Astrocyte (in vitro differentiated cells and primary cell): ENCODE data around the gene UNC93A. TPM values are rescaled to one million over a fixed set of nuclear protein-coding genes. Genes with fewer than 3 reads are reported as not detected.

Experiments used
- DNase-seq: peaks from one replicate; pipeline ENCODE4 v3.0.0-alpha.2; 2010; ENCODE audit warnings: low read depth
- FAIRE-seq: peaks from 2 replicates; lab custom pipeline; 2011; peaks lifted over from hg19 to GRCh38; lab: Jason Lieb, UNC
- H2AFZ ChIP-seq: 2 replicates; pipeline ENCODE4 v1.6.0; 2012; ENCODE audit warnings: low read depth, low read length, inconsistent platforms
- H3K27ac ChIP-seq: 2 replicates; pipeline ENCODE4 v1.5.1; 2011; ENCODE audit warnings: low read depth, low read length, inconsistent platforms
- H3K27me3 ChIP-seq: 2 replicates; pipeline ENCODE4 v1.6.0; 2011; ENCODE audit warnings: low read length, inconsistent platforms; ENCODE audit not compliant: insufficient read depth
- H3K36me3 ChIP-seq: 2 replicates; pipeline ENCODE4 v1.5.1; 2011; ENCODE audit warnings: low read length, inconsistent platforms; ENCODE audit not compliant: insufficient read depth
- H3K4me1 ChIP-seq: 2 replicates; pipeline ENCODE4 v1.5.1; 2011; ENCODE audit warnings: low read length, inconsistent platforms; ENCODE audit not compliant: insufficient read depth
- H3K4me2 ChIP-seq: 2 replicates; pipeline ENCODE4 v1.6.0; 2012; ENCODE audit warnings: low read length, inconsistent platforms
- H3K4me3 ChIP-seq: 2 replicates; pipeline ENCODE4 v1.5.1; 2011; ENCODE audit warnings: low read depth, mild to moderate bottlenecking, low read length, inconsistent platforms; ENCODE audit not compliant: insufficient read depth
- H3K79me2 ChIP-seq: 2 replicates; pipeline ENCODE4 v1.6.0; 2012; ENCODE audit warnings: mild to moderate bottlenecking, low read length, inconsistent platforms; ENCODE audit not compliant: insufficient read depth
- H3K9ac ChIP-seq: 2 replicates; pipeline ENCODE4 v1.6.0; 2012; ENCODE audit warnings: mild to moderate bottlenecking, low read length, inconsistent platforms
- H3K9me3 ChIP-seq: 2 replicates; pipeline ENCODE4 v1.5.1; 2012; ENCODE audit warnings: low read depth, mild to moderate bottlenecking, low read length, inconsistent platforms; ENCODE audit not compliant: insufficient read depth
- H4K20me1 ChIP-seq: 2 replicates; pipeline ENCODE4 v1.6.0; 2012; ENCODE audit warnings: low read length, inconsistent platforms; ENCODE audit not compliant: insufficient read depth
- H3K27ac Mint-ChIP-seq: one replicate; pipeline ENCODE4 v1.8.0; 2021; ENCODE audit warnings: mild to moderate bottlenecking, mixed read lengths; ENCODE audit not compliant: unreplicated experiment
- H3K27me3 Mint-ChIP-seq: one replicate; pipeline ENCODE4 v1.8.0; 2021; ENCODE audit warnings: low read depth, mixed read lengths; ENCODE audit not compliant: unreplicated experiment
- H3K36me3 Mint-ChIP-seq: one replicate; pipeline ENCODE4 v1.8.0; 2021; ENCODE audit warnings: low read depth, mixed read lengths; ENCODE audit not compliant: unreplicated experiment
- H3K4me1 Mint-ChIP-seq: one replicate; pipeline ENCODE4 v1.8.0; 2021; ENCODE audit warnings: low read depth, mixed read lengths; ENCODE audit not compliant: unreplicated experiment
- H3K4me3 Mint-ChIP-seq: one replicate; pipeline ENCODE4 v1.8.0; 2021; ENCODE audit warnings: mild to moderate bottlenecking, moderate library complexity, mixed read lengths; ENCODE audit not compliant: unreplicated experiment
- H3K9me3 Mint-ChIP-seq: one replicate; pipeline ENCODE4 v1.8.0; 2021; ENCODE audit warnings: mild to moderate bottlenecking, mixed read lengths; ENCODE audit not compliant: unreplicated experiment
- CTCF ChIP-seq: IDR thresholded peaks from 2 replicates; pipeline ENCODE4 v1.5.1; 2011; ENCODE audit warnings: low read depth, mild to moderate bottlenecking, inconsistent platforms, low read length, moderate library complexity; ENCODE audit not compliant: insufficient read depth
- EZH2 ChIP-seq: IDR thresholded peaks from 2 replicates; pipeline ENCODE4 v1.6.1; 2012; ENCODE audit warnings: mild to moderate bottlenecking, low read length, inconsistent platforms; ENCODE audit not compliant: insufficient read depth
- total RNA-seq: library from RNA; stranded (reverse); gene quantifications from 2 replicates; pipeline ENCODE4 v1.2.1, GENCODE V29; 2021

Gene UNC93A
- total RNA-seq, 1 donor from 2014 or later, result not detected

GRCh38 chr6:167298127-167298526 is 7.0 kb downstream of the UNC93A start:
- TF ChIP-seq CTCF (no peak), EZH2 (no peak)
- Mint-ChIP-seq H3K27ac (no peak overlapping the region), H3K27me3 (peaks cover 31% of the 10 kb centered on the region), H3K36me3 (no peaks in the 10 kb centered on the region), H3K4me3 (no peak overlapping the region), H3K9me3 (peaks cover 9% of the 10 kb centered on the region), H3K4me1 (no peaks in the 10 kb centered on the region)
- Histone ChIP-seq H3K9ac (no peak overlapping the region), H3K4me1 (no peaks in the 10 kb centered on the region), H3K9me3 (peaks cover 4% of the 10 kb centered on the region), H3K27me3 (no peaks in the 10 kb centered on the region), H3K27ac (no peak overlapping the region), H3K79me2 (no peaks in the 10 kb centered on the region), H3K4me3 (no peak overlapping the region), H2AFZ (no peak overlapping the region), H3K4me2 (no peak overlapping the region), H4K20me1 (no peaks in the 10 kb centered on the region), H3K36me3 (no peaks in the 10 kb centered on the region)
- DNase-seq (no peak), FAIRE-seq (no peak)

- Histone ChIP-seq H3K9me3 (peaks cover 4% of the 10 kb centered on the region), H4K20me1 (no peaks in the 10 kb centered on the region), H3K4me2 (no peak overlapping the region), H3K79me2 (no peaks in the 10 kb centered on the region), H3K4me3 (no peak overlapping the region), H2AFZ (no peak overlapping the region), H3K27ac (no peak overlapping the region), H3K4me1 (no peaks in the 10 kb centered on the region), H3K9ac (no peak overlapping the region), H3K27me3 (no peaks in the 10 kb centered on the region), H3K36me3 (no peaks in the 10 kb centered on the region)
- peaks cover 9% of the 10 kb centered on the region for H3K9me3 Mint-ChIP-seq
- peaks cover 7% of the 10 kb centered on the region for H3K4me1 Mint-ChIP-seq
- FAIRE-seq (no peak), DNase-seq (no peak)
- no peak overlapping the region for H3K27ac Mint-ChIP-seq
- TF ChIP-seq CTCF (no peak), EZH2 (no peak)
- no peaks in the 10 kb centered on the region for H3K36me3 Mint-ChIP-seq
- H3K4me3 Mint-ChIP-seq, result no peak overlapping the region
- H3K27me3 Mint-ChIP-seq, result peaks cover 31% of the 10 kb centered on the region
Observed at GRCh38 chr6:167299641-167300308, 8.7 kb downstream of the UNC93A start.
